Nephron (organoid): ENCODE measurements around the gene KIF3C.
"Not testable (repeated sequence)": the region's sequence is repeated elsewhere in the genome, so short reads cannot be mapped to it uniquely, and the experiment has no call there.

Experiments used
- H3K27ac Mint-ChIP-seq, 3 experiments: 2 replicates each; pipeline ENCODE4 v1.8.0; 2020; ENCODE audit warnings: mixed read lengths in 3 of 3, mild to moderate bottlenecking in 2 of 3, moderate library complexity in 1 of 3
- H3K27me3 Mint-ChIP-seq: 2 replicates; pipeline ENCODE4 v1.8.0; 2021; ENCODE audit warnings: low read depth, mild to moderate bottlenecking, moderate library complexity, mixed read lengths
- H3K36me3 Mint-ChIP-seq: 2 replicates; pipeline ENCODE4 v1.8.0; 2020; ENCODE audit warnings: low read depth, mixed read lengths
- H3K4me1 Mint-ChIP-seq: 2 replicates; pipeline ENCODE4 v1.8.0; 2020; ENCODE audit warnings: mixed read lengths
- H3K4me3 Mint-ChIP-seq, 3 experiments: 2 replicates each; pipeline ENCODE4 v1.8.0; 2020; ENCODE audit warnings: mild to moderate bottlenecking in 3 of 3, mixed read lengths in 3 of 3, moderate library complexity in 2 of 3
- H3K9me3 Mint-ChIP-seq: 2 replicates; pipeline ENCODE4 v1.8.0; 2020; ENCODE audit warnings: mixed read lengths
- CTCF ChIP-seq, 3 experiments: fragments of 200-600 bp; sonication (generic); IDR thresholded peaks; one replicate each; pipeline ENCODE4 v1.5.0; 2021; ENCODE audit warnings: antibody characterized with exemption in 3 of 3; ENCODE audit not compliant: unreplicated experiment in 3 of 3

The KIF3C gene

GRCh38 chr2:25982273-25982967 is at the start of gene KIF3C:
TSS of gene KIF3C (minus strand) at chr2:25982497. CDS start at chr2:25981917, 580 bp downstream.
- peaks cover 11% of the 10 kb centered on the region for H3K36me3 Mint-ChIP-seq
- H3K27ac Mint-ChIP-seq: peak within 1 kb of the TSS; percentile 71 to 91 (median 86)
- no peaks in the 10 kb centered on the region for H3K27me3 Mint-ChIP-seq
- H3K9me3 Mint-ChIP-seq: no peaks in the 10 kb centered on the region
- TF ChIP-seq CTCF (IDR thresholded peaks at IDR 0.05; ENCODE audit: unreplicated experiment in 3 of 3): no peak
- peak within 1 kb of the TSS; percentile 90 to 94 (median 90) for H3K4me3 Mint-ChIP-seq
- peaks cover 36% of the 10 kb centered on the region for H3K4me1 Mint-ChIP-seq

- H3K4me3 Mint-ChIP-seq: not testable (repeated sequence)
These were observed 45.8 kb upstream of the KIF3C start for GRCh38 chr2:26028083-26028482.

GRCh38 chr2:26025509-26025908 is 43.2 kb upstream of the KIF3C start:
- H3K27ac Mint-ChIP-seq: no peak overlapping the region
- H3K4me3 Mint-ChIP-seq: no peak overlapping the region
- no peaks in the 10 kb centered on the region for H3K9me3 Mint-ChIP-seq
- no peaks in the 10 kb centered on the region for H3K4me1 Mint-ChIP-seq
- H3K27me3 Mint-ChIP-seq: peaks cover 4% of the 10 kb centered on the region
- no peaks in the 10 kb centered on the region for H3K36me3 Mint-ChIP-seq
- no peak for TF ChIP-seq CTCF (IDR thresholded peaks at IDR 0.05; ENCODE audit: unreplicated experiment in 3 of 3)

More at GRCh38 chr2:26028083-26028482, 45.8 kb upstream of the KIF3C start:
- not testable (repeated sequence) for H3K27ac Mint-ChIP-seq, H3K9me3 Mint-ChIP-seq, H3K27me3 Mint-ChIP-seq, H3K4me1 Mint-ChIP-seq, H3K36me3 Mint-ChIP-seq

- peaks cover 4% of the 10 kb centered on the region for H3K27me3 Mint-ChIP-seq
- no peaks in the 10 kb centered on the region for H3K36me3 Mint-ChIP-seq
- TF ChIP-seq CTCF (IDR thresholded peaks at IDR 0.05; ENCODE audit: unreplicated experiment in 3 of 3): no peak
- no peak overlapping the region for H3K27ac Mint-ChIP-seq
- no peaks in the 10 kb centered on the region for H3K4me1 Mint-ChIP-seq
- no peak overlapping the region for H3K4me3 Mint-ChIP-seq
- no peaks in the 10 kb centered on the region for H3K9me3 Mint-ChIP-seq
These were observed 42.0 kb upstream of the KIF3C start for GRCh38 chr2:26024260-26024659.

- no peak overlapping the region for H3K27ac Mint-ChIP-seq
- H3K9me3 Mint-ChIP-seq: no peaks in the 10 kb centered on the region
- no peak overlapping the region for H3K4me3 Mint-ChIP-seq
These were observed 37.9 kb upstream of the KIF3C start for GRCh38 chr2:26020231-26020640.

More at GRCh38 chr2:26020231-26020640, 37.9 kb upstream of the KIF3C start:
- peaks cover 4% of the 10 kb centered on the region for H3K27me3 Mint-ChIP-seq
- H3K4me1 Mint-ChIP-seq: peaks cover 20% of the 10 kb centered on the region
- no peaks in the 10 kb centered on the region for H3K36me3 Mint-ChIP-seq
- TF ChIP-seq CTCF (IDR thresholded peaks at IDR 0.05; ENCODE audit: unreplicated experiment in 3 of 3): no peak
